ENCODE measurements around the gene TRIM54. TPM values are rescaled to one million over a fixed set of nuclear protein-coding genes. Genes with fewer than 3 reads are reported as not detected.
"Not testable (repeated sequence)": the region's sequence is repeated elsewhere in the genome, so short reads cannot be mapped to it uniquely, and the experiment has no call there.

Gene TRIM54
- total RNA-seq, 1 experiment from 2014 or later: 2.0 TPM

GRCh38 chr2:27316655-27317412 is 34.6 kb downstream of the TRIM54 start:
- Histone ChIP-seq H3K9me2 (ENCODE audit: insufficient read depth) (no peaks in the 10 kb centered on the region), H3K27me3 (ENCODE audit: insufficient read depth, low read length) (no peaks in the 10 kb centered on the region), H2AFZ (ENCODE audit: low read depth, low read length, poor library complexity, severe bottlenecking) (no peak overlapping the region), H3K4me1 (ENCODE audit: control insufficient read depth in 1 of 2, insufficient read depth in 2 of 2, low read length in 2 of 2) (peaks cover 21 to 26% of the 10 kb centered on the region in 2 experiments), H3K36me3 (ENCODE audit: control insufficient read depth in 1 of 2, insufficient read depth in 2 of 2, low read length in 2 of 2) (no peaks in the 10 kb centered on the region; a peak in 1 of 4 replicates), H3K79me2 (ENCODE audit: insufficient read depth, low read length) (peaks cover 5% of the 10 kb centered on the region), H3K4me2 (ENCODE audit: low read length) (no peak overlapping the region), H3K4me3 (replicated peaks in 1 of 2; ENCODE audit: low read depth in 1 of 2, low read length in 2 of 2) (no peak overlapping the region), H3K27ac (ENCODE audit: low read depth, low read length) (no peak overlapping the region), H3K9ac (ENCODE audit: low read length) (no peak overlapping the region), H4K20me1 (ENCODE audit: insufficient read depth) (no peaks in the 10 kb centered on the region), H3K9me3 (ENCODE audit: control insufficient read depth in 1 of 2, insufficient read depth in 1 of 2, low read depth in 1 of 2, low read length in 2 of 2) (no peaks in the 10 kb centered on the region)
- ATAC-seq: no peak
- DNase-seq (ENCODE audit: low read depth, low spot score): no peak
- TF ChIP-seq SIN3A (IDR thresholded peaks at IDR 0.05; ENCODE audit: low read depth): no peak
- TF ChIP-seq CEBPB (IDR thresholded peaks at IDR 0.05; ENCODE audit: low read depth): no peak
- TF ChIP-seq CTCF (IDR thresholded peaks at IDR 0.05 in 2 of 3, conservative IDR thresholded peaks at IDR 0.05 in 1 of 3; ENCODE audit: borderline replicate concordance in 1 of 3, insufficient read depth in 1 of 3, low read depth in 2 of 3, low read length in 2 of 3): no peak
- intact Hi-C loops (cut with micrococcal nuclease): no loop called here
- ChIA-PET RAD21 (ENCODE audit: low non-redundant PET in 1 of 2, low total read pairs in 2 of 2, uncharacterized antibody in 2 of 2, unreplicated experiment in 2 of 2) (no interaction called here), CTCF (interaction anchor here (1.2 kb wide), 1 partner anchor 13 kb away, joined by 6 read pairs; no protein-coding TSS in a partner anchor), POLR2A (no interaction called here)
- no TSS peak for BruUV-seq (replicated peaks)

GRCh38 chr2:27319839-27320238 is 37.6 kb downstream of the TRIM54 start:
- H3K9ac ChIP-seq (ENCODE audit: low read length); H3K27ac ChIP-seq (ENCODE audit: low read depth, low read length); POLR2A ChIA-PET; H2AFZ ChIP-seq (ENCODE audit: low read depth, low read length, poor library complexity, severe bottlenecking); H3K9me2 ChIP-seq (ENCODE audit: insufficient read depth); H3K27me3 ChIP-seq (ENCODE audit: insufficient read depth, low read length); RAD21 ChIA-PET (ENCODE audit: low non-redundant PET in 1 of 2, low total read pairs in 2 of 2, uncharacterized antibody in 2 of 2, unreplicated experiment in 2 of 2); H3K4me3 ChIP-seq (replicated peaks in 1 of 2; ENCODE audit: low read depth in 1 of 2, low read length in 2 of 2); ATAC-seq; BruUV-seq (replicated peaks); DNase-seq (ENCODE audit: low read depth, low spot score); H3K36me3 ChIP-seq (ENCODE audit: control insufficient read depth in 1 of 2, insufficient read depth in 2 of 2, low read length in 2 of 2); H3K9me3 ChIP-seq (ENCODE audit: control insufficient read depth in 1 of 2, insufficient read depth in 1 of 2, low read depth in 1 of 2, low read length in 2 of 2); H4K20me1 ChIP-seq (ENCODE audit: insufficient read depth): not testable (repeated sequence)
- intact Hi-C loops (cut with micrococcal nuclease): loop anchor here (5.0 kb wide), 2 partner anchors 52 to 58 kb away; partner anchors contain the start of genes EIF2B4, SLC30A3 and SNX17
- CTCF ChIA-PET: interaction anchor here (2.7 kb wide), 1 partner anchor 17 kb away, joined by 16 read pairs; no protein-coding TSS in a partner anchor
- Histone ChIP-seq H3K4me1 (ENCODE audit: control insufficient read depth in 1 of 2, insufficient read depth in 2 of 2, low read length in 2 of 2) (peaks cover 24 to 40% of the 10 kb centered on the region in 2 experiments), H3K79me2 (ENCODE audit: insufficient read depth, low read length) (peaks cover 15% of the 10 kb centered on the region), H3K4me2 (ENCODE audit: low read length) (peak overlapping the region; percentile 19; the same call in 1 of the 2 replicates)

All from HCT116 (cell line).